Body of pancreas (tissue), 4 donors: ENCODE data around the gene RIN3. TPM values are rescaled to one million over a fixed set of nuclear protein-coding genes. Genes with fewer than 3 reads are reported as not detected.

Experiments
- ATAC-seq: fragments of 150-250 bp; one replicate; pipeline ENCODE4 v1.9.1; 2016
- DNase-seq, 4 donors: peaks; one replicate each; pipeline ENCODE4 v3.0.0-alpha.2; 2019
- H3K27ac ChIP-seq, 4 donors: fragments of 200-600 bp; sonication (generic); 1 replicate in 3 of 4; 2 replicates in 1 of 4; pipeline versions ENCODE4 v1.5.1 to v1.6.1; 2016 to 2019; ENCODE audit warnings: mild to moderate bottlenecking in 1 of 4, mixed read lengths in 1 of 4, moderate library complexity in 1 of 4
- H3K27me3 ChIP-seq, 2 donors: fragments of 200-600 bp; sonication (generic); one replicate each; pipeline ENCODE4 v1.6.0; 2016; ENCODE audit warnings: mild to moderate bottlenecking in 1 of 2
- H3K36me3 ChIP-seq, 2 donors: fragments of 200-600 bp; sonication (generic); replicated peaks in 1 of 2; 2 replicates each; pipeline ENCODE4 v1.5.1; 2016; ENCODE audit warnings: low read depth in 2 of 2; ENCODE audit not compliant: insufficient read depth in 1 of 2
- H3K4me1 ChIP-seq: fragments of 200-600 bp; sonication (generic); one replicate; pipeline ENCODE4 v1.6.0; 2016
- H3K4me3 ChIP-seq, 2 donors: fragments of 200-600 bp; sonication (generic); 1 replicate in 1 of 2; 2 replicates in 1 of 2; pipeline ENCODE4 v1.5.1; 2016 to 2019
- H3K9me3 ChIP-seq, 3 donors: fragments of 200-600 bp; sonication (generic); 1 replicate in 2 of 3; 2 replicates in 1 of 3; pipeline ENCODE4 v1.5.1; 2016
- CTCF ChIP-seq, 7 experiments: fragments of 450-650 bp in 4 of 7; fragments of 200-600 bp in 3 of 7; sonication (generic) in 3 of 7; IDR thresholded peaks; one replicate each; pipeline ENCODE4 v1.5.1; 2016 to 2019; ENCODE audit warnings: antibody characterized with exemption in 7 of 7
- POLR2A ChIP-seq, 3 donors: fragments of 450-650 bp; IDR thresholded peaks; one replicate each; pipeline ENCODE4 v1.6.1; 2016; ENCODE audit warnings: antibody characterized with exemption in 3 of 3, mild to moderate bottlenecking in 2 of 3
- WGBS, 2 donors: methylation state at CpG; one replicate each; pipeline ENCODE4 v1.1.5; 2017; 5-methylcytosine and 5-hydroxymethylcytosine counted together
- intact Hi-C: fragments of 100-400 bp; cut with DNase I; formaldehyde crosslinking; loops from one replicate; pipeline ENCODE4 v1.15.1; 2023
- total RNA-seq, 2 donors: library from RNA; depleted of rRNA; stranded (reverse); fragments of >200 nt; gene quantifications; one replicate each; pipeline ENCODE4 v1.1.0, GENCODE V29; 2016

RIN3 gene
- total RNA-seq, 2 donors from 2014 or later, result 2.6 to 3.3 TPM

- DNase-seq (no peak), ATAC-seq (no peak)
- no peaks in the 10 kb centered on the region for H3K4me1 ChIP-seq
- no peaks in the 10 kb centered on the region for H3K36me3 ChIP-seq
- WGBS, 2 donors, result 64 to 78% methylated on average over 9 to 11 of the region's 12 CpGs
- H3K4me3 ChIP-seq, result no peak overlapping the region
- TF ChIP-seq CTCF (IDR thresholded peaks at IDR 0.05) (no peak), POLR2A (IDR thresholded peaks at IDR 0.05) (no peak)
- peak overlapping the region in 1 of 4 donors; percentile 61 for H3K27ac ChIP-seq
- H3K9me3 ChIP-seq, result no peaks in the 10 kb centered on the region
- H3K27me3 ChIP-seq, result no peaks in the 10 kb centered on the region
- intact Hi-C loops, result no loop called here
These were observed 137.1 kb downstream of the RIN3 start for GRCh38 chr14:92650581-92651105.

GRCh38 chr14:92651106-92651757, 137.7 kb downstream of the RIN3 start:
- no peak for ATAC-seq
- intact Hi-C loops, result no loop called here
- Histone ChIP-seq H3K9me3 (no peaks in the 10 kb centered on the region), H3K4me3 (no peak overlapping the region), H3K36me3 (no peaks in the 10 kb centered on the region), H3K27ac (peak overlapping the region in 1 of 4 donors; percentile 61), H3K4me1 (no peaks in the 10 kb centered on the region), H3K27me3 (no peaks in the 10 kb centered on the region)
- WGBS, 2 donors, result 46 to 73% methylated on average over 9 to 16 of the region's 17 CpGs
- TF ChIP-seq CTCF (IDR thresholded peaks at IDR 0.05) (no peak), POLR2A (IDR thresholded peaks at IDR 0.05) (no peak)
- peak in 1 of 4 donors; percentile 75 for DNase-seq

- DNase-seq, result peak in 1 of 4 donors; percentile 67
- Histone ChIP-seq H3K27ac (peak overlapping the region in 2 of 4 donors; percentile 12 to 61), H3K4me3 (no peak overlapping the region), H3K4me1 (no peaks in the 10 kb centered on the region), H3K36me3 (no peaks in the 10 kb centered on the region), H3K9me3 (no peaks in the 10 kb centered on the region), H3K27me3 (no peaks in the 10 kb centered on the region)
- TF ChIP-seq POLR2A (IDR thresholded peaks at IDR 0.05), result peak in 1 of 3 donors; percentile 62
- no peak for TF ChIP-seq CTCF (IDR thresholded peaks at IDR 0.05)
- 51 to 55% methylated on average over 15 to 27 of the region's 27 CpGs for WGBS, 2 donors
- intact Hi-C loops, result no loop called here
- no peak for ATAC-seq
These were observed 138.3 kb downstream of the RIN3 start for GRCh38 chr14:92651758-92652406.

- H3K4me3 ChIP-seq, result no peak overlapping the region
- H3K36me3 ChIP-seq, result no peaks in the 10 kb centered on the region
- H3K27ac ChIP-seq, result peak overlapping the region in 2 of 4 donors; percentile 12 to 61
- TF ChIP-seq POLR2A (IDR thresholded peaks at IDR 0.05), result peak in 1 of 3 donors; percentile 43
- no peak for TF ChIP-seq CTCF (IDR thresholded peaks at IDR 0.05)
- H3K4me1 ChIP-seq, result no peaks in the 10 kb centered on the region
- DNase-seq, result no peak
- 51 to 92% methylated on average over 6 to 24 of the region's 26 CpGs for WGBS, 2 donors
- intact Hi-C loops, result no loop called here
- no peak for ATAC-seq
- H3K27me3 ChIP-seq, result no peaks in the 10 kb centered on the region
- H3K9me3 ChIP-seq, result no peaks in the 10 kb centered on the region
These were observed 139.0 kb downstream of the RIN3 start for GRCh38 chr14:92652413-92653151.
